Transverse colon (tissue), 4 donors: ENCODE results near the gene PI16.

Experiments
- CTCF ChIP-seq, 5 experiments: fragments of 200-600 bp in 3 of 5; fragments of 450-650 bp in 2 of 5; sonication (generic) in 3 of 5; IDR thresholded peaks; 1 replicate in 2 of 5; 2 replicates in 3 of 5; pipeline ENCODE4 v1.5.1; 2016 to 2017; ENCODE audit warnings: antibody characterized with exemption in 5 of 5, inconsistent platforms in 3 of 5, mild to moderate bottlenecking in 2 of 5, moderate library complexity in 1 of 5
- POLR2A ChIP-seq: fragments of 450-650 bp; IDR thresholded peaks from one replicate; pipeline ENCODE4 v1.6.1; 2016; ENCODE audit warnings: antibody characterized with exemption, mild to moderate bottlenecking, moderate library complexity
- POLR2AphosphoS5 ChIP-seq, 3 donors: sonication (generic); formaldehyde crosslinking; IDR thresholded peaks; one replicate each; pipeline ENCODE4 v1.6.1; 2016; ENCODE audit warnings: antibody characterized with exemption in 3 of 3

GRCh38 chr6:36985808-36986703 is 31.5 kb downstream of the PI16 start, which contains the start of gene MTCH1:
- TF ChIP-seq CTCF (IDR thresholded peaks at IDR 0.05) (no peak), POLR2AphosphoS5 (IDR thresholded peaks at IDR 0.05) (peak; percentile 90 to 97 (median 96)), POLR2A (peak; percentile 78)
